Mesenchymal stem cell (in vitro differentiated cells and primary cell): Measurements from ENCODE around the gene SLC9B2.

ENCODE experiments used
- DNase-seq: peaks from one replicate; pipeline ENCODE4 v3.0.0-alpha.2; 2013
- H2AFZ ChIP-seq: one replicate; pipeline ENCODE4 v1.6.1; 2013; ENCODE audit warnings: low read depth, mild to moderate bottlenecking, control low read depth, inconsistent platforms, low read length, moderate library complexity
- H2AK5ac ChIP-seq: 2 replicates; pipeline ENCODE4 v1.6.1; 2013; ENCODE audit warnings: low read length, moderate library complexity, mild to moderate bottlenecking, inconsistent platforms; ENCODE audit not compliant: severe bottlenecking
- H2BK120ac ChIP-seq: one replicate; pipeline ENCODE4 v1.6.1; 2013; ENCODE audit warnings: low read depth, mild to moderate bottlenecking, inconsistent platforms, low read length, moderate library complexity
- H2BK12ac ChIP-seq, 2 experiments: one replicate each; pipeline ENCODE4 v1.6.1; 2013; ENCODE audit warnings: inconsistent platforms in 2 of 2, low read length in 2 of 2, mild to moderate bottlenecking in 2 of 2, moderate library complexity in 2 of 2, control low read depth in 1 of 2
- H2BK15ac ChIP-seq: one replicate; pipeline ENCODE4 v1.6.1; 2013; ENCODE audit warnings: mild to moderate bottlenecking, low read depth, inconsistent platforms; ENCODE audit not compliant: poor library complexity, severe bottlenecking
- H2BK5ac ChIP-seq: 2 replicates; pipeline ENCODE4 v1.6.1; 2013; ENCODE audit warnings: low read depth, mild to moderate bottlenecking, low read length, control low read depth, inconsistent platforms; ENCODE audit not compliant: poor library complexity, severe bottlenecking
- H3K14ac ChIP-seq, 2 experiments: one replicate each; pipeline ENCODE4 v1.6.1; 2013; ENCODE audit warnings: inconsistent platforms in 2 of 2, low read length in 2 of 2, control low read depth in 1 of 2, mild to moderate bottlenecking in 1 of 2, moderate library complexity in 1 of 2
- H3K18ac ChIP-seq, 2 experiments: one replicate each; pipeline ENCODE4 v1.6.1; 2013; ENCODE audit warnings: inconsistent platforms in 2 of 2, low read length in 2 of 2, control low read depth in 1 of 2, low read depth in 1 of 2, mild to moderate bottlenecking in 1 of 2
- H3K23ac ChIP-seq, 2 experiments: one replicate each; pipeline ENCODE4 v1.6.1; 2013; ENCODE audit warnings: inconsistent platforms in 2 of 2, low read length in 2 of 2, mild to moderate bottlenecking in 2 of 2, moderate library complexity in 2 of 2, control low read depth in 1 of 2
- H3K27ac ChIP-seq: 2 replicates; pipeline ENCODE4 v1.5.1; 2013; ENCODE audit warnings: mild to moderate bottlenecking, moderate library complexity, low read length, control low read depth, inconsistent platforms; ENCODE audit not compliant: poor library complexity, severe bottlenecking
- H3K27me3 ChIP-seq, 2 experiments: 2 replicates each; pipeline versions ENCODE4 v1.6.1 to v1.7.0; 2013; ENCODE audit warnings: low read length in 2 of 2, mild to moderate bottlenecking in 2 of 2, moderate library complexity in 2 of 2, control low read depth in 1 of 2, inconsistent platforms in 1 of 2; ENCODE audit not compliant: control insufficient read depth in 1 of 2, insufficient read depth in 1 of 2
- H3K36me3 ChIP-seq, 2 experiments: 2 replicates each; pipeline versions ENCODE4 v1.6.1 to v1.7.0; 2013; ENCODE audit warnings: low read length in 2 of 2, control low read depth in 1 of 2, inconsistent platforms in 1 of 2, low read depth in 1 of 2, mild to moderate bottlenecking in 1 of 2; ENCODE audit not compliant: insufficient read depth in 2 of 2, control insufficient read depth in 1 of 2
- H3K4ac ChIP-seq, 2 experiments: one replicate each; pipeline ENCODE4 v1.6.1; 2013; ENCODE audit warnings: inconsistent platforms in 2 of 2, low read length in 2 of 2, mild to moderate bottlenecking in 2 of 2, moderate library complexity in 2 of 2, control low read depth in 1 of 2, low read depth in 1 of 2
- H3K4me1 ChIP-seq: 2 replicates; pipeline ENCODE4 v1.6.1; 2013; ENCODE audit warnings: low read depth, low read length, control low read depth; ENCODE audit not compliant: control insufficient read depth, insufficient read depth
- H3K4me2 ChIP-seq: 2 replicates; pipeline ENCODE4 v1.6.1; 2013; ENCODE audit warnings: low read length, mild to moderate bottlenecking, inconsistent platforms; ENCODE audit not compliant: poor library complexity, severe bottlenecking
- H3K4me3 ChIP-seq, 2 experiments: 2 replicates each; pipeline versions ENCODE4 v1.5.1 to v1.7.0; 2013; ENCODE audit warnings: low read length in 2 of 2, mild to moderate bottlenecking in 2 of 2, control low read depth in 1 of 2, low read depth in 1 of 2; ENCODE audit not compliant: insufficient read depth in 1 of 2
- H3K79me1 ChIP-seq: replicated peaks from 2 replicates; pipeline ENCODE4 v1.6.1; 2013; ENCODE audit warnings: mild to moderate bottlenecking, control low read depth, low read length, inconsistent platforms; ENCODE audit not compliant: poor library complexity, severe bottlenecking
- H3K9ac ChIP-seq: 2 replicates; pipeline ENCODE4 v1.7.0; 2013; ENCODE audit warnings: mild to moderate bottlenecking, low read length, moderate library complexity
- H3K9me3 ChIP-seq: 2 replicates; pipeline ENCODE4 v1.7.0; 2013; ENCODE audit warnings: mild to moderate bottlenecking, low read length; ENCODE audit not compliant: control insufficient read depth
- H4K8ac ChIP-seq: one replicate; pipeline ENCODE4 v1.6.1; 2013; ENCODE audit warnings: inconsistent platforms, mild to moderate bottlenecking, low read length, moderate library complexity
- H4K91ac ChIP-seq: one replicate; pipeline ENCODE4 v1.6.1; 2013; ENCODE audit warnings: mild to moderate bottlenecking, low read length, inconsistent platforms
- WGBS: methylation state at CpG from one replicate; pipeline ENCODE4 v1.1.7; 2013; ENCODE audit warnings: mixed read lengths; 5-methylcytosine and 5-hydroxymethylcytosine counted together

Gene SLC9B2

DNA sequence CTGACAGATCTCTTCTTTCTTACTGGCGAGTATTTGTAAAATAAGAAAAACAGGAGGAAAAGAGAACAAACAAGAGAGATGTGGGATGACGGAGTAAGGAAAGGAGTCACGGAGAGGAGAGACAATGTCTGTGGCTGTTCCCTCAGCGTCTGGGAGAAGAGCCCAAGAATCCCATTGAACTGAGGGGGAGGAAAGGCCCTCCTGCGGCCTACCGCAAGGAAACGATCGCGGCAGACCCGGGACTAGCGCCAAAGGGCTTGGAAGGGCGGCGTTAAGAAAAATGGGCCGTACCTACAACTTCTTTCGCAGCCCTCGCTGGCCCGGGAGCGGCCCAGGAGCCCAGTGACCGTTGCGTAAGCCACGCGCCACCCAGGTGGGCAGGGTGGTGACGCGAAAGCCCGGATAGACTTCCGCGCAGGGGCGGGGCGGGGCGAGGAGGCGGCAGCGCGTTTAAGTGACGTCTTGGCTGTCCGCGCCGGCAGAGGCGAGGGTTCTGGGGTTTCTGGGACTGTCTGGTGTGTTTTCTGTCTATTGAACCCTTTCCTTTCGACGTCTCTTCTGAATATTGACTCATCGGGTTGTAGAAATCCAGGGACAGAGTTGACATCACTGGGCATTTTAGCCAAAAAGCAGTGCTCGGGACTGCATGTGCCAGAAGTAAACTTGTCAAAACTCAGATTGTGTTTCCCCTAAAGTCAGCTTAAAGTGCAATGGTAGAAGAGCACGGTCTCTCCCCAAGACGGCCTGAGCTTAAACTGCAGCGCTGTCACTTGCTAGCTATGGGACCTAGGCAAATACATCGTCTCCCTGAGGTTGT is 57.0 kb downstream of the SLC9B2 start, which contains the start of gene SLC9B1:
TSS of gene SLC9B1 (minus strand) at position 398 of the 817 bp plus-strand sequence. CDS start 27,994 bp downstream, outside the sequence.
- Histone ChIP-seq H3K9me3 (no peaks in the 10 kb centered on the region), H2AK5ac (peak within 1 kb of the TSS; percentile 86), H4K8ac (peak within 1 kb of the TSS; percentile 94), H2AFZ (peak within 1 kb of the TSS; percentile 98), H3K14ac (no peak within 1 kb of the TSS), H2BK5ac (no peak within 1 kb of the TSS), H3K27ac (peak within 1 kb of the TSS; percentile 77), H2BK15ac (no peak within 1 kb of the TSS), H2BK120ac (no peak within 1 kb of the TSS), H3K4me3 (peak within 1 kb of the TSS; percentile 50 to 90), H3K36me3 (peaks cover 0 to 7% of the 10 kb centered on the region in 2 experiments), H3K79me1 (no peaks in the 10 kb centered on the region), H3K4me2 (peak within 1 kb of the TSS; percentile 63), H2BK12ac (peak within 1 kb of the TSS in 1 of 2 experiments; percentile 67), H3K18ac (peak within 1 kb of the TSS; percentile 64 to 90), H3K27me3 (no peaks in the 10 kb centered on the region), H4K91ac (peak within 1 kb of the TSS; percentile 74), H3K23ac (no peak within 1 kb of the TSS), H3K9ac (peak within 1 kb of the TSS; percentile 98), H3K4me1 (peaks cover 2% of the 10 kb centered on the region), H3K4ac (peak within 1 kb of the TSS; percentile 27 to 47)
- 6% methylated on average over 45 of the region's 46 CpGs for WGBS
- peak; percentile 95 for DNase-seq

GRCh38 chr4:103018391-103019307 is 57.9 kb downstream of the SLC9B2 start:
- Histone ChIP-seq H3K4me3 (peak overlapping the region in 1 of 2 experiments; percentile 90), H2AFZ (peak overlapping the region; percentile 46), H3K14ac (no peak overlapping the region), H3K18ac (peak overlapping the region; percentile 11 to 26), H2BK15ac (no peak overlapping the region), H4K8ac (peak overlapping the region; percentile 52), H3K9ac (peak overlapping the region; percentile 98), H2BK120ac (no peak overlapping the region), H3K9me3 (no peaks in the 10 kb centered on the region), H3K36me3 (peaks cover 0 to 7% of the 10 kb centered on the region in 2 experiments), H2BK5ac (no peak overlapping the region), H3K4ac (peak overlapping the region in 1 of 2 experiments; percentile 32), H3K27ac (peak overlapping the region; percentile 77), H3K4me1 (peaks cover 2% of the 10 kb centered on the region), H2BK12ac (peak overlapping the region in 1 of 2 experiments; percentile 18), H3K27me3 (no peaks in the 10 kb centered on the region), H3K79me1 (no peaks in the 10 kb centered on the region), H3K23ac (no peak overlapping the region), H2AK5ac (peak overlapping the region; percentile 86), H4K91ac (no peak overlapping the region), H3K4me2 (peak overlapping the region; percentile 44)
- WGBS: 62% methylated on average over 4 of the region's 8 CpGs
- DNase-seq: no peak

DNA sequence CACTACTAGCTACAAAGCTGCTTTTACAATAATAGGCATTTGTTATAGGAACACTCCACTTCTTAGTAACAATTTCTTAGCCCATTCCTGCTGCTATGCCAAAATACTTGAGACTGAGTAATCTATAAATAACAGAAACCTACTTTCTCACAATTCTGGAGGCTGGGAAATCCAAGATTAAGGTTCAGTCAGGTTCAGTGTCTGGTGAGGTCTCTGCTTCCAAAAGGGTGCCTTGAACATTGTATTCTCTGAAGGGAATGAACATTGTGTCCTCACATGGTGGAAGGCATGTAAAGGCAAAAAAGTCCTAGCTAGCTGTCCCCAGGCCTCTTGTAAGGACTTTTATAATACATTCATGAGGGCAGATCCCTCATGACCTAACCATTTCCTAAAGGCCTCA is 64.0 kb downstream of the SLC9B2 start:
- Histone ChIP-seq H2BK15ac (no peak overlapping the region), H2AK5ac (no peak overlapping the region), H3K9me3 (no peaks in the 10 kb centered on the region), H2AFZ (no peak overlapping the region), H2BK12ac (no peak overlapping the region), H3K4me2 (no peak overlapping the region), H3K4me3 (no peak overlapping the region), H3K27ac (no peak overlapping the region), H3K4ac (no peak overlapping the region), H3K27me3 (no peaks in the 10 kb centered on the region), H3K23ac (no peak overlapping the region), H2BK120ac (no peak overlapping the region), H3K36me3 (no peaks in the 10 kb centered on the region), H4K8ac (no peak overlapping the region), H3K9ac (peak overlapping the region; percentile 17), H4K91ac (no peak overlapping the region), H3K79me1 (no peaks in the 10 kb centered on the region), H3K14ac (no peak overlapping the region), H3K18ac (no peak overlapping the region), H2BK5ac (no peak overlapping the region), H3K4me1 (peaks cover 3% of the 10 kb centered on the region)
- DNase-seq: no peak

GRCh38 chr4:103012060-103012459 is 64.5 kb downstream of the SLC9B2 start:
- no peak overlapping the region for H3K4ac ChIP-seq
- DNase-seq: peak; percentile 45
- no peak overlapping the region for H2AFZ ChIP-seq
- no peak overlapping the region for H3K27ac ChIP-seq
- H4K8ac ChIP-seq: no peak overlapping the region
- H3K9me3 ChIP-seq: no peaks in the 10 kb centered on the region
- no peak overlapping the region for H2BK5ac ChIP-seq
- H2BK12ac ChIP-seq: no peak overlapping the region
- no peak overlapping the region for H4K91ac ChIP-seq
- WGBS: 70% methylated on average over 1 of the region's 1 CpG
- no peak overlapping the region for H3K23ac ChIP-seq
- H3K9ac ChIP-seq: peak overlapping the region; percentile 17
- no peak overlapping the region for H3K18ac ChIP-seq
- no peaks in the 10 kb centered on the region for H3K79me1 ChIP-seq
- H3K4me2 ChIP-seq: no peak overlapping the region
- H2BK120ac ChIP-seq: no peak overlapping the region
- no peaks in the 10 kb centered on the region for H3K36me3 ChIP-seq
- H3K4me3 ChIP-seq: peak overlapping the region in 1 of 2 experiments; percentile 23
- H3K14ac ChIP-seq: no peak overlapping the region
- no peak overlapping the region for H2AK5ac ChIP-seq
- no peak overlapping the region for H2BK15ac ChIP-seq
- H3K27me3 ChIP-seq: no peaks in the 10 kb centered on the region
- H3K4me1 ChIP-seq: peaks cover 3% of the 10 kb centered on the region
